T-helper 17 cell (primary cell): ENCODE data around the gene CCDC30. TPM values are rescaled to one million over a fixed set of nuclear protein-coding genes. Genes with fewer than 3 reads are reported as not detected.

Source experiments
- ATAC-seq: fragments of 150-1000 bp; cut with Tn5 transposase; 2 replicates; pipeline ENCODE4 v1.10.0; 2021; ENCODE audit warnings: mild to moderate bottlenecking, moderate library complexity
- DNase-seq, 3 donors: peaks; one replicate each; pipeline versions ENCODE4 v3.0.0 to v3.0.0-alpha.2; 2020 to 2021
- H3K9me3 ChIP-seq: one replicate; pipeline ENCODE4 v1.7.0; 2013; ENCODE audit warnings: low read length, mild to moderate bottlenecking; ENCODE audit not compliant: control insufficient read depth, poor library complexity, severe bottlenecking
- H3K27ac Mint-ChIP-seq: one replicate; pipeline ENCODE4 v1.8.0; 2022; ENCODE audit warnings: mild to moderate bottlenecking, moderate library complexity, mixed read lengths
- H3K27me3 Mint-ChIP-seq: one replicate; pipeline ENCODE4 v1.8.0; 2022; ENCODE audit warnings: mixed read lengths
- H3K36me3 Mint-ChIP-seq: one replicate; pipeline ENCODE4 v1.8.0; 2022; ENCODE audit warnings: low read depth, mixed read lengths
- H3K4me1 Mint-ChIP-seq: one replicate; pipeline ENCODE4 v1.8.0; 2022; ENCODE audit warnings: mild to moderate bottlenecking, mixed read lengths
- H3K4me3 Mint-ChIP-seq: one replicate; pipeline ENCODE4 v1.8.0; 2022; ENCODE audit warnings: mild to moderate bottlenecking, moderate library complexity, mixed read lengths
- total RNA-seq, 4 donors: library from RNA in 2 of 4; stranded (reverse) in 2 of 4; gene quantifications; one replicate each; pipeline ENCODE4 v1.2.3 and lab custom pipeline; 2022 to 2026

CCDC30 gene
- total RNA-seq, 2 donors from 2014 or later: 2.9 to 3.9 TPM

GRCh38 chr1:42700006-42700405, 236.9 kb downstream of the CCDC30 start:
- peaks cover 22% of the 10 kb centered on the region for H3K4me1 Mint-ChIP-seq
- no peaks in the 10 kb centered on the region for H3K9me3 ChIP-seq
- peaks cover 19% of the 10 kb centered on the region for H3K36me3 Mint-ChIP-seq
- no peak for DNase-seq
- ATAC-seq: no peak
- H3K27me3 Mint-ChIP-seq: no peaks in the 10 kb centered on the region
- peak overlapping the region; percentile 37 for H3K4me3 Mint-ChIP-seq
- H3K27ac Mint-ChIP-seq: peak overlapping the region; percentile 91

GRCh38 chr1:42703888-42704464, 240.9 kb downstream of the CCDC30 start:
- Mint-ChIP-seq H3K36me3 (peaks cover 16% of the 10 kb centered on the region), H3K27me3 (no peaks in the 10 kb centered on the region), H3K4me3 (no peak overlapping the region), H3K4me1 (peaks cover 10% of the 10 kb centered on the region), H3K27ac (peak overlapping the region; percentile 78)
- DNase-seq (no peak), ATAC-seq (peak; percentile 8)
- H3K9me3 ChIP-seq: no peaks in the 10 kb centered on the region

Other genes starting within 250 kb of the CCDC30 start
- 10 to 100 TPM; 89.1 to 93.5 TPM for gene FOXJ3, start 128.1 kb upstream of the CCDC30 start, total RNA-seq
- under 1 TPM; 0.07 to 0.23 TPM for gene RIMKLA, start 82.5 kb upstream of the CCDC30 start, total RNA-seq
- 1 to 10 TPM in 1 of 2 donors, under 1 TPM in 1; 0.68 to 1.6 TPM for gene ZMYND12, start 7.3 kb upstream of the CCDC30 start, total RNA-seq
- gene PPCS, start 6.7 kb upstream of the CCDC30 start, total RNA-seq: 10 to 100 TPM; 42.9 to 45.3 TPM
- 10 to 100 TPM; 31.1 to 39.2 TPM for gene PPIH, start 195.1 kb downstream of the CCDC30 start, total RNA-seq
- gene YBX1, start 219.1 kb downstream of the CCDC30 start, total RNA-seq: 100 to 1,000 TPM; 340 to 372 TPM